ENCODE data around the gene ACOX1.
"Not testable (repeated sequence)": the region's sequence is repeated elsewhere in the genome, so short reads cannot be mapped to it uniquely, and the experiment has no call there.

Gene ACOX1

DNA sequence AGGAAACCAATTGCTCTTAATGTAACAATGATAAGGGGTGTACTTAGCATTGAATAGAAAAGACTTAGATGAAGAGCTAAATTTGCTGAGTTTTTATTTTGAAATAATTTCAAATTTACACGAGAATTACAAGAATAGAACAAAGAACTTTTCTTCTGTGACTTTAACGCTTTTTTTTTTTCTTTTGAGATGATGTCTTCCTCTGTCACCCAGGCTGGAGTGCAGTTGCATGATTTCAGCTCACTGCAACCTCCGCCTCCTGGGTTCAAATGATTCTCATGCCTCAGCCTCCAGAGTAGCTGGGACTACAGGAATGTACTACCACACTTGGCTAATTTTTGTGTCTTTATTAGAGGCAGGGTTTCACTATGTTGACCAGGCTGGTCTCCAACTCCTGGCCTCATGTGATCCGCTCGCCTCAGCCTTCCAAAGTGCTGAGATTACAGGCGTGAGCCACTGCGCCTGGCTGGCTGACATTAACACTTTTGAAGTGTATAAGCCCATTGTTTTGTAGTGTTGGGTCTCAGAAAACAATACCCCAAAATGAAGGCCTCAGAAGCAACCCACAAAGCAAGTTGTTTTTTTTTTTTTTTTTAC is 2.2 kb upstream of the ACOX1 start:
- peak overlapping the region; percentile 100 for H3K27ac Mint-ChIP-seq
- H3K9me3 Mint-ChIP-seq, result no peaks in the 10 kb centered on the region
- H3K36me3 Mint-ChIP-seq (ENCODE audit: insufficient read depth), result peaks cover 6% of the 10 kb centered on the region
- no peaks in the 10 kb centered on the region for H3K27me3 Mint-ChIP-seq
- peak overlapping the region; percentile 100 for H3K4me3 Mint-ChIP-seq
- peaks cover 8 to 16% of the 10 kb centered on the region in 2 donors for H3K4me1 Mint-ChIP-seq (ENCODE audit: low read depth in 2 of 2)
- no peak for ATAC-seq (replicated peaks)
- no peak for DNase-seq

DNA sequence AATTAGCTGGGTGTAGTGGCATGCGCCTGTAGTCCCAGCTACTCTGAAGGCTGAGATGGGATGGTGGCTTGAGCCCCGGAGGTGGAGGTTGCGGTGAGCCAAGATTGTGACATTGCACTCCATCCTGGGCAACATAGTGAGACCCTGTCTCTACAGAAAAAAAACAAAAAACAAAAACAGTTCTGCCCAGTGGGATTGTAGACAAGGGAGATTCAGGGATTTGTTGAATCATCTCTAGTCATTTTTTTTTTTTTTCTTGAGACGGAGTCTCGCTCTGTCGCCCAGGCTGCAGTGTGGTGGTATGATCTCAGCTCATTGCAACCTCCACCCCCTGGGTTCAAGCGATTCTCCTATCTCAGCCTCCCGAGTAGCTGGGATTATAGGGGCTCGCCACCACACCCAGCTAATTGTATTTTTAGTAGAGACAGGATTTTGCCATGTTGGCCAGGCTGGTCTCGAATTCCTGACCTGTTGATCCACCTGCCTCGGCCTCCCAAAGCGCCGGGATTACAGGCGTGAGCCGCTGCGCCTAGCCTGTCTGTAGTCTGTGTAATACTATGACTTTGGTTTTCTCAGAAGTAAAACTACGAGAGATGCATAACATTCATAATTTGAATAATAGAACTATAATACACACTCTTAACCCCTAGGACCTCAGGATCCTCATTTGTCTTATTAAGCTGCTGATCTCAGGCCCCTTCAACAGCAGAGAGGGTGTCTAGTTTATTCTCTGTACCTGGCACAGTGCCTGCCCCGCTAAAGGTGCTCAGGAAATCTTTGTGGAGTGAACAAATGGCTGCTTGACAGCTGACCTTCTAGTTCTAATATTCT is 1.4 kb upstream of the ACOX1 start:
- Mint-ChIP-seq H3K27ac (peak overlapping the region; percentile 100), H3K36me3 (ENCODE audit: insufficient read depth) (peaks cover 6% of the 10 kb centered on the region), H3K4me3 (peak overlapping the region; percentile 100), H3K4me1 (ENCODE audit: low read depth in 2 of 2) (peaks cover 11 to 23% of the 10 kb centered on the region in 2 donors), H3K27me3 (no peaks in the 10 kb centered on the region), H3K9me3 (no peaks in the 10 kb centered on the region)
- ATAC-seq (replicated peaks) (no peak), DNase-seq (no peak)

GRCh38 chr17:75979705-75980187 is 780 bp upstream of the ACOX1 start:
- ATAC-seq (replicated peaks) (peak; percentile 31), DNase-seq (no peak)
- Mint-ChIP-seq H3K4me3 (peak overlapping the region; percentile 100), H3K9me3 (no peaks in the 10 kb centered on the region), H3K27me3 (no peaks in the 10 kb centered on the region), H3K36me3 (ENCODE audit: insufficient read depth) (peaks cover 11% of the 10 kb centered on the region), H3K27ac (peak overlapping the region; percentile 100), H3K4me1 (ENCODE audit: low read depth in 2 of 2) (peaks cover 11 to 23% of the 10 kb centered on the region in 2 donors)

DNA sequence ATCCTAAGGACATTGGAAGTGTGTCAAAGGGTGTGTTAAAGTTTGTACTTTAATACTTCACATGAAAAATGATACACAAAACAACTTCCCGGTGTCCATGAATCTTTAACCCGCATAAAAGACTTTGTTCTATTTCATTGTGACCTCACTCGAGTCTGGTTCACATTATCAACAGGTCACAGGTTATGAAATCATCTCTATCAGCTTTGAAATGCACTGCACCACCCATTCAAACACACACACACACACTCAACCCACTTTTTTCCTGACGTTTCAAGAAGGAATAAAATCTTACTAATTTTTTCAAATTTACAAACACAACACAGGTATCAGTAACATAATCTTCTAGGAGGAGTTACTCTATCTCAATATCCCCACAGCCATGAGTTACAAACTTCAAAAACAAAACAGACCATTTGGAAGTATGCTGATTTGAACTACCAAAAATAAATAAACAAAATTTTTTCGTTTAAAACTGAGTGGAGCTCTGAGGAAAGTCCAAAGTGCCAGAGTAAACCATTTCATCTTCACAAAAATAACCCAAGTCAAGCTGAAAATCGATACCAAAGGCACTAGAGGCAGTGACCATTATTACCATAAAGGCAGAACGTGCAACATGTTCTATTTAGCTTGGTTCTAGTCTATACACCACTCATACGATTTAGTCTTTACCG is 2.7 kb downstream of the ACOX1 start:
- H3K36me3 Mint-ChIP-seq (ENCODE audit: insufficient read depth), result peaks cover 29% of the 10 kb centered on the region
- H3K27me3 Mint-ChIP-seq, result no peaks in the 10 kb centered on the region
- DNase-seq (no peak), ATAC-seq (replicated peaks) (no peak)
- H3K27ac Mint-ChIP-seq, result no peak overlapping the region
- H3K4me3 Mint-ChIP-seq, result no peak overlapping the region
- H3K4me1 Mint-ChIP-seq (ENCODE audit: low read depth in 2 of 2), result peaks cover 11 to 26% of the 10 kb centered on the region in 2 donors
- H3K9me3 Mint-ChIP-seq, result no peaks in the 10 kb centered on the region

DNA sequence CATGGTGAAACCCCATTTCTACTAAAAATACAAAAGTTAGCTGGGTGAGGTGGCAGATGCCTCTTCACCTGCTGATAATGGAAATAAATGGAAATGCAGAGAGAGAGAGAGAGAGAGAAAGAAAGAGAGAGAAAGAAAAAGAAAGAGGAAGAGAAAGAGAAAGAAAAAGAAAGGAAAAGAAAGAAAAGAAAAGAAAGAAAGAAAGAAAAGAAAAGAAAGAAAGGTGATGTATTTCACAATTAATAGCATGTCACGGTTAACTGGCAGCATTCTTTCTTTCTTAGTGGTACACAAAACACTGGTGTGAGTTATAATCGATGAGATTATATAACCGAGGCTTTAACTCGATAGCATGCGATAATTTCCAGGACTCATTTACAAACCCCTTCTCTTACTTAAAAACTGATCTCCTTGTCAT is 3.2 kb downstream of the ACOX1 start:
- no peaks in the 10 kb centered on the region for H3K9me3 Mint-ChIP-seq
- H3K4me3 Mint-ChIP-seq, result no peak overlapping the region
- peaks cover 30% of the 10 kb centered on the region for H3K36me3 Mint-ChIP-seq (ENCODE audit: insufficient read depth)
- ATAC-seq (replicated peaks) (no peak), DNase-seq (no peak)
- no peaks in the 10 kb centered on the region for H3K27me3 Mint-ChIP-seq
- peak overlapping the region in 1 of 2 donors; percentile 36 for H3K27ac Mint-ChIP-seq
- peaks cover 11 to 26% of the 10 kb centered on the region in 2 donors for H3K4me1 Mint-ChIP-seq (ENCODE audit: low read depth in 2 of 2)

DNA sequence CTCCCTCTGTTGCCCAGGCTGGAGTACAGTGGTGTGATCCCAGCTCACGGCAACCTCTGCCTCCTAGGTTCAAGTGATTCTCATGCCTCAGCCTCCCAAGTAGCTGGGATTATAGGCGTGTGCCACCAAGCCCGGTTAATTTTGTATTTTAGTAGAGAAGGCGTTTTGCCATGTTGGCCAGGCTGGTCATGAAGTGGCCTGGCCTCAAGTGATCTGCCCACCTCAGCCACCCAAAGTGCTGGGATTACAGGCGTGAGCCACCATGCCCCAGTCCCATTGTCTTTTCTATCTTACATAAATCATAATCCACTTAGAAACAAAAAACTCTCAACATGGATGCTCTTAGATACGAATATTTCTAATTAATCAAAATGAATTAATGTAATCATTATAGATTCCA is 3.8 kb downstream of the ACOX1 start:
- Mint-ChIP-seq H3K27ac (peak overlapping the region in 1 of 2 donors; percentile 36), H3K4me1 (ENCODE audit: low read depth in 2 of 2) (peaks cover 11 to 29% of the 10 kb centered on the region in 2 donors), H3K36me3 (ENCODE audit: insufficient read depth) (peaks cover 31% of the 10 kb centered on the region)
- not testable (repeated sequence) for H3K9me3 Mint-ChIP-seq; H3K4me3 Mint-ChIP-seq; H3K27me3 Mint-ChIP-seq; ATAC-seq (replicated peaks); DNase-seq

DNA sequence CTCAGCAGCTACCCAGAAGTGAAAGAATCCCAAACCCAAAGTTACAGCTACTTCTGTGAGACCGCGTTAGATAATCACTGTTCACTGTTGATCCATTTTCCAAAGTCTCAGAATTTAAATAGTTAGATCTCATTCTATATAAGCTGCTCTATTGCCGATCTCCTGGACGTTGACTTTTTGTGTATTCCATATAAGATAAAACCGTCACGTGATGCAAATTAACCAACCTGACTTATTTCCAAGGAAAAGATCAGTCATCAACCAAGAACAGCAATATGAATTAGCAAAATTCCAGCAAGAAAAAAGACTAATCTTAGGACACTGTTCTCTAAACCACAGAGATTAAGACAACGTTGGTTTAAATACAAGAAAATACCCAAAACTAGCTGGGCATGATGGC is 8.3 kb downstream of the ACOX1 start:
- peaks cover 32% of the 10 kb centered on the region for H3K36me3 Mint-ChIP-seq (ENCODE audit: insufficient read depth)
- no peak overlapping the region for H3K4me3 Mint-ChIP-seq
- no peak for ATAC-seq (replicated peaks)
- H3K27me3 Mint-ChIP-seq, result no peaks in the 10 kb centered on the region
- no peaks in the 10 kb centered on the region for H3K9me3 Mint-ChIP-seq
- H3K4me1 Mint-ChIP-seq (ENCODE audit: low read depth in 2 of 2), result peaks cover 2 to 16% of the 10 kb centered on the region in 2 donors
- no peak overlapping the region for H3K27ac Mint-ChIP-seq
- DNase-seq, result no peak

GRCh38 chr17:75970011-75970523 is 8.9 kb downstream of the ACOX1 start:
- Mint-ChIP-seq H3K27me3 (no peaks in the 10 kb centered on the region), H3K9me3 (no peaks in the 10 kb centered on the region), H3K36me3 (ENCODE audit: insufficient read depth) (peaks cover 31% of the 10 kb centered on the region), H3K4me1 (ENCODE audit: low read depth in 2 of 2) (peaks cover 0 to 14% of the 10 kb centered on the region in 2 donors), H3K4me3 (no peak overlapping the region), H3K27ac (peak overlapping the region in 1 of 2 donors; percentile 78)
- no peak for DNase-seq
- ATAC-seq (replicated peaks), result no peak

DNA sequence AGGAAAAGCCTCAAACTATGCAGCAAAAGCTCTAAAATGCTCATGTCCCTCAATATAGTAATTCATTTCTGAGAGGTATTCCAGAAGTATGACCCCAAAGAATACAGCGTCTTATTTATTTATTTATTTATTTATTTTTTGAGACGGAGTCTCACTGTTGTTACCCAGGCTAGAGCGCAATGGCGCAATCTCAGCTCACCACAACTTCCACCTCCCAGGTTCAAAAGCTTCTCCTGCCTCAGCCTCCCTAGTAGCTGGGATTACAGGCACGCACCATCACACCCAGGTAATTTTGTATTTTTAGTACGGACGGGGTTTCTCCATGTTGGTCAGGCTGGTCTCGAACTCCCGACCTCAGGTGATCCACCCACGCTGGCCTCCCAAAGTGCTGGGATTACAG is 9.9 kb downstream of the ACOX1 start:
- H3K9me3 Mint-ChIP-seq; H3K27me3 Mint-ChIP-seq; H3K4me3 Mint-ChIP-seq; DNase-seq; ATAC-seq (replicated peaks): not testable (repeated sequence)
- Mint-ChIP-seq H3K27ac (peak overlapping the region in 1 of 2 donors; percentile 78), H3K36me3 (ENCODE audit: insufficient read depth) (peaks cover 28% of the 10 kb centered on the region), H3K4me1 (ENCODE audit: low read depth in 2 of 2) (peaks cover 2 to 14% of the 10 kb centered on the region in 2 donors)

DNA sequence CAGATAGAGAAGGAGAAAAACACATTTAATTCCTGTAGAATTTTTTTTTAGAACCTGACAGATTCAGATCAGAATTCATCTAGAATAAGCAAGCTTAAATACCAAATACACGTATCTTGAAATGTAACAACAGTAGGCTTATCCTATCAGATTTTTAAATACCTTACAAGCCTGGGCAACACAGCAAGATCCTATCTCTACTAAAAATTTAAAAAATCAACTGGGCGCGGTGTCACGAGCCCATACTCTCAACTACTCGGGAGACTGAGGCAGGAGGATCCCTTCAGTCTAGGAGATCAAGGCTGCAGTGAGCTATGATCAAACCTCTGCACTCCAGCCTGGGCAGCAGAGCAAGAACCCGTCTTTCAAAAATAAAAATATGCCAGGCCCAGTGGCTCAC is 13.5 kb downstream of the ACOX1 start:
- H3K4me1 Mint-ChIP-seq (ENCODE audit: low read depth in 2 of 2), result peaks cover 2 to 15% of the 10 kb centered on the region in 2 donors
- peaks cover 15% of the 10 kb centered on the region for H3K36me3 Mint-ChIP-seq (ENCODE audit: insufficient read depth)
- H3K4me3 Mint-ChIP-seq, result no peak overlapping the region
- H3K9me3 Mint-ChIP-seq, result no peaks in the 10 kb centered on the region
- DNase-seq (no peak), ATAC-seq (replicated peaks) (no peak)
- H3K27ac Mint-ChIP-seq, result peak overlapping the region in 1 of 2 donors; percentile 49
- H3K27me3 Mint-ChIP-seq, result no peaks in the 10 kb centered on the region

- no peak overlapping the region for H3K27ac Mint-ChIP-seq
- H3K4me1 Mint-ChIP-seq (ENCODE audit: low read depth in 2 of 2), result peaks cover 4% of the 10 kb centered on the region in 2 donors
- ATAC-seq (replicated peaks), result no peak
- peaks cover 27% of the 10 kb centered on the region for H3K36me3 Mint-ChIP-seq (ENCODE audit: insufficient read depth)
- no peak for DNase-seq
- H3K9me3 Mint-ChIP-seq, result no peaks in the 10 kb centered on the region
- H3K27me3 Mint-ChIP-seq, result no peaks in the 10 kb centered on the region
- H3K4me3 Mint-ChIP-seq, result no peak overlapping the region
Measured at GRCh38 chr17:75959839-75960511, 19.0 kb downstream of the ACOX1 start.

DNA sequence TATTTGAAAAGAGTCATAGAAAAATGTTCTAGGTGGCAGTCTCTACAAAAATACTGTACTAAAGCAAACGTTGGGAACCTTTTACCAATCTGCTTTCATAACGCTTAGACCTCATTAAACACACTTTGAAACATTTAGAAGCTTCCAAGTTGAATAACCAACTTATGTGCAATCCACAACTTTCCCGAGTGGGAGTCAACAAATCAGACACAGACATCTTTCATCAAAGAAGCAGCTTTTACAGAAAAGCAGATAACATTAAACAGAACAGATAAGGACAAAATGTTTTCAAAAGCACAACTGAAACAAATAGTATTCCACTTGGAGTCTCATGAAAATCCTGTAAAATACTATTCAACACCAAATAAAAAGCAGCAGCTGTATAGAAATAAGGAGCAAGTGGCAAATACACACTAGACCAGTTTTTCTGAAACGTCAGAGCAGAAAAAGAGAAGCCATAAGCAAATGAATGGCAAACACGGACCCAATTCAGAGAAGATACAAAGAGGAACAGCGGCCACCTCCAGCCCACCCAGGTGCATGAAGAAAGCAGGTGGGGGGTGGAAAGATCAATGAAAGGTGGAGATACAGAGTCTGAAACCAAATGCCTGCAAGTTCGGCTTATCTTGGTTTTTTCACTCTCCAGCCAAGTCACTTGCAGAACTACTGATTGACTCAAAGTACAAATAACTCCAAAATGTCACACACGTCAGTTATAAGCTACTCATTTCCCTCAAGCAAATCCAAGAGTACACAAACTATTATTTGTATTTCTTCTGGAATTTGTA is 19.7 kb downstream of the ACOX1 start:
- ATAC-seq (replicated peaks), result no peak
- H3K9me3 Mint-ChIP-seq, result no peaks in the 10 kb centered on the region
- no peak overlapping the region for H3K27ac Mint-ChIP-seq
- no peak overlapping the region for H3K4me3 Mint-ChIP-seq
- H3K4me1 Mint-ChIP-seq (ENCODE audit: low read depth in 2 of 2), result peaks cover 2 to 4% of the 10 kb centered on the region in 2 donors
- no peaks in the 10 kb centered on the region for H3K27me3 Mint-ChIP-seq
- DNase-seq, result no peak
- H3K36me3 Mint-ChIP-seq (ENCODE audit: insufficient read depth), result peaks cover 33% of the 10 kb centered on the region
